Fibroblast of lung (primary cell): ENCODE data around the gene CDX1.

Source experiments
- CTCF ChIP-seq, 2 donors: IDR thresholded peaks in 1 of 2; conservative IDR thresholded peaks in 1 of 2; 1 replicate in 1 of 2; 2 replicates in 1 of 2; pipeline ENCODE4 v1.5.1; 2011 to 2012; ENCODE audit warnings: low read length in 2 of 2, control low read depth in 1 of 2, inconsistent platforms in 1 of 2, low read depth in 1 of 2, mild to moderate bottlenecking in 1 of 2
- EZH2 ChIP-seq: IDR thresholded peaks from 2 replicates; pipeline ENCODE4 v1.5.1; 2012; ENCODE audit warnings: low read length, control low read depth, mild to moderate bottlenecking; ENCODE audit errors: missing control alignments

- TF ChIP-seq CTCF (conservative IDR thresholded peaks at IDR 0.05 in 1 of 2, IDR thresholded peaks at IDR 0.05 in 1 of 2; ENCODE audit: low read depth in 1 of 2, low read length in 2 of 2) (no peak), EZH2 (no peak)
Measured at GRCh38 chr5:150168864-150169263, 2.3 kb downstream of the CDX1 start.
